Measurements from ENCODE around the gene LIMCH1. TPM values are rescaled to one million over a fixed set of nuclear protein-coding genes. Genes with fewer than 3 reads are reported as not detected.

LIMCH1 gene
- polyA plus RNA-seq, 5 donors: 85.4 to 134 (median 114) TPM

DNA sequence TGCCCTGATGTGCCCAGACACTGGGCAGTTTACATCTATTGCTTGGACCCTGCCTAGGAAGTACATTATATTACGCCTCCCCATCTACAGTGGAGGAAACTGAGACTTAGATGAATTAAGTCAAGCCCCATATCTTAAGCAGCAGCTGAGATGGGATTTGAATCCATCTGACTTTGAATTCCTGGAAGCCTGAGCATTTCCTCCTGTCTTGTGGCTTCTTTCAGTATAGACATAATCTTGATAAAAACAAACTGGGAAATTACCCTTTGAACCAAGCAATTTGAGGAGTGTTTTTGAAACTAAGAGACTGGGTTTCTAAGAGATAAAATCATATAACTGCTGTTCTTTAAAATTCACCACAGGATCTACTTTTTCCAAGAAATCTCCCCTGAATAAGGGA, 18.6 kb downstream of the LIMCH1 start:
- DNase-seq: no peak

DNA sequence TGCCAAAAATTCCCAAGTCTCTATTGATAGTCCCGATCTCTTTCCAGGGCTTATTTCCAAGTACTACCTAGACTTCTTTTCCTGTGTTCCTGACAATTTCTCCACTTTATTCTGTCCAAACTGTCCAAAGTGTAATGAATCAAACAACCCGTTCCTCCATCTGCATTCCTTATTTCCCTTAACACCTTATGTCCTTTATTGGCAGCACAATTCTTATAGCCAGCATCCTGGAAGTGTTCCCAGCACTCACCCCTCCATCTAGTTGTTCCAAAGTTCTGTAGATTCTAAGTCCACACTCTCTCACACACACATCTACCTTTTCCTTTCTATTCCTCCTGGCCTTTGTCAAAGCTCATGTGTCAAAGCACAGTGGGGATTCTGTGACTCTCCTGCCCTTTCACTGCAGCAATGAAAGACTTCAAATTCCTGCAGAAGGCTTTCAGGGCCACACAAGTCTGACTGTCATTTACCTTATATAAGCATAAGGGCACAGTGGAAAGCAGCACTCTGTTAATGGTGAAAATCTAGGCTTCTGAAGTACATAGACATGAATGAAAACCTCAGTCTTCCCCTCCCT, 22.1 kb downstream of the LIMCH1 start:
- no peak for DNase-seq

DNA sequence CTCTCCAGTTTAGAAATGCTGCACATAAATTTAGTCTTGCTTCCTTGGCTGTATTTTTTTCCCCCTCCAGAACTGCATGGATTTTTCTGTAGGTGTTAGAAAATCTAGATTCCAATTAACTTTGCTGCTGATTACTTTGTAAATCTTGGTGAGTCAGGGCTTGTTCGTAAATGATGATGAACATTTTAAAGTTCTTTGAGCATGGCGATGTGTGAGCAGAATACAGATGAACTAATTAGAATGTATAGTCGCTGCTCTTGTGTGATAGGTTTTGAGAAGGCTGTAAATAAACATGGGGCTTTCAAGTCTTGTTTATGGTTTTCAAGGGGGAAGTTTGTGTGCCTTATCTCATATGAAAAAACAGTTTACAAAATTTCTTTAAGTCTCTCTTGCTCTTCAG, 23.3 kb downstream of the LIMCH1 start:
- no peak for DNase-seq

GRCh38 chr4:41567186-41567585, 29.2 kb downstream of the LIMCH1 start:
- DNase-seq: no peak

DNA sequence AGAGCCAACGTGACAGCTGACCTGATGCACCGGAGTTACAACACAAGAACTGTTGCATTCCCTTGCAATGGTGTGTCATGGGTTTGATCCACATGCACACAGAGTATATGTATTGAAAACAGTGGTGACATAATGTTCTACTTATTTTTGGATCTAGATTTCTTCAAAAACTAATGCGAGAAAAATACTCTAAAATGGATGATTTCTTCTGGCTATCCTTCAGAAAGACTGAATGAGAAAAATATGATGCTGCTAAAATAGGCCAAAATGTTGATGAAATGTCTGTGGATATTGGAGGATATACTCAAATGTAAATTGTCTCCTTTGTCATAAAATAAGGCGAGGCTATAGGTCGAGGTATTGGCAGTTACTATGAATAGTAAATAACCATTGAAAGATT, 30.4 kb downstream of the LIMCH1 start:
- DNase-seq: no peak

DNA sequence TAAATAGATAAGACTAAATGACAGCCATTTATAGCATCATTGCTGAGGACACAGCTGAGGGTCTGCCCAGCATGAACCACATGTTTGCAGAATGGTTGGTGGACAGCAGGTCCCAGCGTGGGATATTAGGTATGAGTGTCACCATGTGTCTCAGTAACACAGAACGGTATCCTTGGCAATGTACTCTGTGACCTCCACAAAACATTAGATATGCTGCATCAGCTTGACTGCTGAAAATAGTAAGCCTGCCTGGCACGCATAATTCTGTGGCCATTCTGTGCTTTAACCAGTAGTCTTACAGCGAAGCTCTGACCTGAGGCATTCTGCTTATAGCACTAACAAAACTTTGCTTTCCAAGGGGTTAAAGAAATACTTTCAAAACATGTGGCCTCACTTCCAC, 32.0 kb downstream of the LIMCH1 start:
- no peak for DNase-seq

GRCh38 chr4:41571422-41571821, 33.5 kb downstream of the LIMCH1 start:
- no peak for DNase-seq

DNA sequence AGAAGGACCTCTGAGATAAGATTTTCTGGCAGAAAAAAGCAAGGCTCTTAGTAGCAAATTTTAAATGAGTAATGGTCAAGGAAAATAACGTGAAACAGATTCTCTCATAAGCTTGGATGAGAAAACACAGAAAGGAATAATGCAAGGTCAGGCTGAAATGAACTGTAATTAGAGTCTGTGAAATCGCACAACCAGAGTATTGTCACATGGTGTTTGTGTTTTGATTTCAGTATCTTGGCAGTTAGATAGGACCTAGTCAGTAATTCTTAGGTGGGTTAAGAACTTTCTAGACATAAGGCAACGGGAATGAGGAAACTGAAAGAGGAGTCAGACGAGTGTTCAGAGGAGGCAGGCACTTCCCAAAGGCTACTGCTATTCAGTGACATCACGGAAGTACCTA, 34.6 kb downstream of the LIMCH1 start:
- no peak for DNase-seq

DNA sequence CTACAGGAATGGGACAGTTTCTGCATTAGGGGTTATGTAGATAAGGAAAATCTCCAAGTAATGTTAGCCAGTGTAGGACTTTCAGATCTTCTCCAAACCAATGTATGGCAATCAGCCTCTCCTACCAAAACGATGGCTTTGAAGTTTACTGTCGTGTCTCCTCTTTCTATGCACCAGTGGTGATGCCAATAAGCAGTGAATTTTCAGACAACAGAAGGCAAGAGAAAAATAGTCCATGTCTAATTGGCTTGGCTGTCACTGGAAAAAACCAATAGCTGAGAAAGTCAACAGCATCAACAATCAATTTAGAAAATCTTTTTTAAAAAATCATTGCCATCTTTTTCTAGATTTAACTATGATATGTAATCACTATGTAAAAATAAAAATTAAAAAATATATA, 35.0 kb downstream of the LIMCH1 start:
- no peak for DNase-seq

GRCh38 chr4:41573502-41574001, 35.6 kb downstream of the LIMCH1 start:
- no peak for DNase-seq

DNA sequence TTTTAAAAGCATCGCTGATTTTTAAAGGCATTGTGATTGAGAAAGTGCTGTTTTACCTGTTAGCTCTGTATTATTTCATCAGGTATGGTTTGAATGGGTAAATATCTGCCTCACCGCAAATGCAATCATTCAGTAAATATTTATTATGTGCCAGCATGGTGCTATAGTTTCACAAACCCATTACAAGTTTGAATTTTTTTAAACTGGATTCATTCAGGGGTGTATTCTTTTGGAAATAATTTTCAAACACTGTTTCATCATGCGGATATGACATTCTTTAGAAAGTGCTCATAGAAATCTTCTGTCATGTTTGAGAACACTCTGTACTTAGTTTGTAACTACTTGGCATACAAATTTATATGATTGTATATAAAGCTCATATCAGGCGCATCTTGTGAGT, 37.2 kb downstream of the LIMCH1 start:
- DNase-seq: no peak

DNA sequence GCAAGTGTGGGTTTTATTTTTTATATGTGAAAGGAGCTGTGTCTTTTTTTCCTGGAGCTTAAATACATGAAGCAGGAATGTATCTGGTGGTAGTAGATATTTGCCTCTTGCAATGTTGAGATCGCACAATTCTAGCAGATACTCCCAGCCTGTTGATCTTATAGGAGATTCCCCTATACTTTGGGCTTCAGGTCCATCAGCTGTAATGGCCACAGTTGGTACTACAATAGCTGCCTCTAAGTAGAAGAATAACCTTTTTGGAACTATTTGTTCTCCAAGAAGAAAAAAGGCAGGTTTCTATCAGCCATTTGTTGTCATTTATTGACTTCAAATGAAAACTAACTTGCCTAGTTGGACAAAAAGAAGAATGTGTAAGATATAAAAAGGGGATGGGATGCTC, 37.7 kb downstream of the LIMCH1 start:
- DNase-seq: no peak

GRCh38 chr4:41579043-41579442, 41.1 kb downstream of the LIMCH1 start:
- DNase-seq: no peak

- DNase-seq: no peak
Measured at GRCh38 chr4:41579526-41579925, 41.6 kb downstream of the LIMCH1 start.

- no peak for DNase-seq
Measured at GRCh38 chr4:41580007-41580406, 42.0 kb downstream of the LIMCH1 start.

DNA sequence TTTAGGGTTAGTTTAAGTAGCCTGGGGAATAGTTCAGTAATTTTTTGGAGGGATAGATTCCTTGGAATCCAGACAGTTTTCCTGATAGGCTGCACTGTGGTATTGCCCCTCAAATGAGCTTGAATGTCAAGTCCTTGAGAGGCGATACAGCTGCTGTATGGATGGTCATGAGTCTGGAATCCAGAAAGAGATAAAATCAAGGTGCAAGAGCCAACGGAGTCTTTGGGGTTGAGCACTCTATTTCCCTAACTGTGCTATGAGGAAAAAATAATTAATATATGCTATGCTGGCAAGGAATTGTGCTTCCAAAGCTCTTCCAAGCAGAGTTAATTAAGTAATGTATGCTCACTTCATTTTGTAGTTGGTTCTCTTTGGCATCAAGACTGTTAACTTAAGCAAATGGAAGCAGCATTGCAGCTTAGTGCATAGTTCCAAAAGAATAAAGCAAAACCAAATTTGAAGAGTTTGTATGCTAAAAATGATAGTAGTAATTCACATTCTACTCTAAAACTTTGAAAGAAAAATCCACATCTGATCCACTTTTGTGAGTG, 48.8 kb downstream of the LIMCH1 start:
- DNase-seq: no peak

GRCh38 chr4:41587286-41587685, 49.3 kb downstream of the LIMCH1 start:
- no peak for DNase-seq

GRCh38 chr4:41590591-41590990, 52.6 kb downstream of the LIMCH1 start:
- DNase-seq: no peak

DNA sequence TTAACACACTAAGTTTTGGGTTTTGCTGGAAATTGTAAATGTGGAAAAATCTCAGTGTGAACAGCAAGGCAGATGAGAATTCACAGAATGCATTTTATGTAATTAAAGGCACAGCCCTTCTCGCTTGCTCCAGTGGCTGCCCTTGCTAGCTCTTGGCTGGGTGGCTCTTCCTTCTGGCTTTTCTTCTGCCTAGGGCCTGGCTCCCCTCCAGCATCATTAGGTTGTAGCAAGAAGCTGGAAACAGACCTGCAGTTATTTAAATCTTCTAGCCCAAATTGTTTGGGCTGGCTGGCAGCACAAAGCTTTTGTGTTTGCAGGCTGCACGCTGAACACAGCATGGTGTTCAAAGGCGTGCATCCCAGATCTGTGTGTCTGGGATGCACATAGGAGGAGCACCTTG, 56.5 kb downstream of the LIMCH1 start:
- peak in 1 of 2 donors; percentile 44 for DNase-seq

DNA sequence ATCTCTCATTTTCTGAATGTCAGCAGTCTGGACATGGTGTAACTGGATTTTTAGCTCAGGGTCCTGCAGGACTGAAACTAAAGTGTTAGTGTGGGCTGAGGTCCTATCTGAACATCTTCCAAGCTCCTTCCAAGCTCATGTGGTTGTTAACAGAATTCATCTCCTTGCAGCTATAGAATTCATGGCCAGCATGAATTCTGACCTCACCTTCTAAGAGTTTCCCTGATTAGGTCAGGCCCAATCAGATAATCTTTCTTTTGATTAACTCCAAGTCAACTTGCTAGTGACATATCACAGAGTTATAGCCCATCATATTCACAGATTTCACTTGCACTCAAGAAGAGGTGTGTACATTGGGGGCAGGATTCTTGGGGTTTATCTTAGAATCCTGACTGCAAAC, 59.5 kb downstream of the LIMCH1 start:
- no peak for DNase-seq

GRCh38 chr4:41598580-41598979, 60.6 kb downstream of the LIMCH1 start:
- no peak for DNase-seq

- DNase-seq: no peak
Measured at GRCh38 chr4:41599192-41599786, 61.3 kb downstream of the LIMCH1 start.

- no peak for DNase-seq
Measured at GRCh38 chr4:41600243-41600912, 62.4 kb downstream of the LIMCH1 start.
